HepG2 (cell line): ENCODE results near the gene B4GALT1. TPM values are rescaled to one million over a fixed set of nuclear protein-coding genes. Genes with fewer than 3 reads are reported as not detected.
A peak's percentile ranks its signal among the peaks of the same experiment; 100 is the strongest.

Experiments
- ATF7-NPFF ChIP-seq: sonication (generic); formaldehyde crosslinking; IDR thresholded peaks from 2 replicates; pipeline ENCODE4 v1.8.1; 2023; ENCODE audit warnings: mild to moderate bottlenecking, low read depth, missing genetic modification reagents, moderate library complexity
- ERF ChIP-seq: IDR thresholded peaks from 2 replicates; pipeline ENCODE4 v1.6.1; 2018; ENCODE audit warnings: missing biosample characterization, missing genetic modification reagents
- PHF5A ChIP-seq: IDR thresholded peaks from one replicate; pipeline ENCODE4 v1.6.1; 2018; ENCODE audit warnings: low read depth, missing genetic modification reagents; ENCODE audit not compliant: unreplicated experiment
- PITX1 ChIP-seq: sonication (generic); formaldehyde crosslinking; IDR thresholded peaks from 2 replicates; pipeline ENCODE4 v1.5.1; 2020; ENCODE audit warnings: mild to moderate bottlenecking, missing genetic modification reagents
- SAP130 ChIP-seq: IDR thresholded peaks from 2 replicates; pipeline ENCODE4 v1.6.1; 2016; ENCODE audit warnings: low read depth
- ZC3H13 ChIP-seq: sonication (generic); formaldehyde crosslinking; IDR thresholded peaks from 2 replicates; pipeline ENCODE4 v1.8.1; 2023; ENCODE audit warnings: mild to moderate bottlenecking, missing genetic modification reagents, moderate library complexity
- ZSCAN22 ChIP-seq: sonication (generic); formaldehyde crosslinking; IDR thresholded peaks from 2 replicates; pipeline ENCODE4 v1.4.0; 2020; ENCODE audit warnings: mild to moderate bottlenecking, missing genetic modification reagents
- polyA plus RNA-seq, 8 experiments: library from polyadenylated mRNA; depleted of rRNA in 3 of 8; stranded (reverse) in 7 of 8; unstranded in 1 of 8; fragments of >200 nt; fragmentation: Illumina TruSeq in 4 of 8; extraction: Trizol in 4 of 8; gene quantifications; 2 replicates each; pipeline versions ENCODE4 v1.2.1 to v1.2.3, GENCODE V29; 2011 to 2016; ENCODE audit warnings: low read depth in 4 of 8, missing spikeins in 1 of 8, mixed read lengths in 1 of 8; ENCODE audit not compliant: insufficient read depth in 1 of 8
- total RNA-seq, 5 experiments: library from RNA; depleted of rRNA; stranded (reverse); fragments of >200 nt; fragmentation: Illumina TruSeq; extraction: Trizol; gene quantifications; 2 replicates each; pipeline ENCODE4 v1.2.3, GENCODE V29; 2016; ENCODE audit warnings: low read depth in 1 of 5
- TF ChIP-seq, protein P1 (sequence below): sonication (generic); formaldehyde crosslinking; IDR thresholded peaks from 2 replicates; pipeline ENCODE4 v1.5.0; 2020; ENCODE audit warnings: mild to moderate bottlenecking, missing genetic modification reagents
- TF ChIP-seq, protein P2 (sequence below): sonication (generic); formaldehyde crosslinking; IDR thresholded peaks from 2 replicates; pipeline ENCODE4 v1.4.0; 2020; ENCODE audit warnings: missing genetic modification reagents
- TF ChIP-seq, protein P3 (sequence below): sonication (generic); formaldehyde crosslinking; IDR thresholded peaks from 2 replicates; pipeline ENCODE4 v1.8.0; 2022; ENCODE audit warnings: mild to moderate bottlenecking, missing genetic modification reagents, moderate library complexity
- TF ChIP-seq, protein P4 (sequence below): sonication (generic); formaldehyde crosslinking; IDR thresholded peaks from 2 replicates; pipeline ENCODE4 v1.4.0; 2020; ENCODE audit warnings: missing genetic modification reagents

B4GALT1 gene
- total and polyA plus RNA-seq, 2 of the 13 experiments (the other 11 are each of a cell fraction or from before 2014, with no cell fraction given), result 15.7 to 33.5 TPM

DNA sequence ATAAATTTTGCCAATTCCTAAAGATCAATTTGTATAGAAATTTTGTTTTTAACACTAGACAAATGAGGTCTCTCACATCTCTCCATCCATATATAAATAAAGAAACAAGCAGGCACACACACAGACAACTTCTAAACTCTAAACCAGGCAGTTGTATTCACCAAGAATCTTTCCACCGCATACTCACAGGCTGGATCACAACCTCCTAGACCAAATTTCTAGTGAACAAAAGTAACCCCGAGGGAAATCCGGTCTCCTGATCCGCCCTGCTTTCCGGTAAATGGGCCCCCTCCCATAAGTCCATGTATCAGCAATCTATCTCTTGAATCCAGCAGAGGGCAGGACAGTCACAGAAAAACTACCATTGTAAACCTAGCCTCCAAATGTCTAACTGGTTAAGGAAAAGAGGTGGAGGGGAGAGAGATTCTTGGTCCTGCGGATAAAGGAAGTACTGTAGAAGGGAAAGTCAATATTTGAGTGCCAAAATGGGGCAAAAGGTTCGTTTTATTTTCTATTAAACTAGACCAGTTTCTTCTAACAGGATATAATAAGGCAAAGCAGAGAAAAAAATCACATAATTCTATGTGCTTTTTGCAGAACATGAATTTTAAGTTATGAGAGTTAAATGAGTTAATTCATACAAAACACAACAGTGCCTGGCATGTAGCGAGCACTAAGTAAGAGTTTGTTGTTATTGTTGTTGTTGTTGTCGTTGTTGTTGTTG is 85.8 kb downstream of the B4GALT1 start (continued):
- TF ChIP-seq, protein P1, sequence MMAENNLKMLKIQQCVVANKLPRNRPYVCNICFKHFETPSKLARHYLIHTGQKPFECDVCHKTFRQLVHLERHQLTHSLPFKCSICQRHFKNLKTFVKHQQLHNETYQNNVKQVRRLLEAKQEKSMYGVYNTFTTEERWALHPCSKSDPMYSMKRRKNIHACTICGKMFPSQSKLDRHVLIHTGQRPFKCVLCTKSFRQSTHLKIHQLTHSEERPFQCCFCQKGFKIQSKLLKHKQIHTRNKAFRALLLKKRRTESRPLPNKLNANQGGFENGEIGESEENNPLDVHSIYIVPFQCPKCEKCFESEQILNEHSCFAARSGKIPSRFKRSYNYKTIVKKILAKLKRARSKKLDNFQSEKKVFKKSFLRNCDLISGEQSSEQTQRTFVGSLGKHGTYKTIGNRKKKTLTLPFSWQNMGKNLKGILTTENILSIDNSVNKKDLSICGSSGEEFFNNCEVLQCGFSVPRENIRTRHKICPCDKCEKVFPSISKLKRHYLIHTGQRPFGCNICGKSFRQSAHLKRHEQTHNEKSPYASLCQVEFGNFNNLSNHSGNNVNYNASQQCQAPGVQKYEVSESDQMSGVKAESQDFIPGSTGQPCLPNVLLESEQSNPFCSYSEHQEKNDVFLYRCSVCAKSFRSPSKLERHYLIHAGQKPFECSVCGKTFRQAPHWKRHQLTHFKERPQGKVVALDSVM (CRISPR knock-in tag), result no peak
- TF ChIP-seq ZSCAN22 (CRISPR knock-in tag) (no peak), ATF7-NPFF (CRISPR knock-in tag) (no peak), PITX1 (CRISPR knock-in tag) (no peak), SAP130 (CRISPR knock-in tag) (peak; percentile 48), PHF5A (CRISPR knock-in tag) (no peak), ZC3H13 (CRISPR knock-in tag) (no peak), ERF (CRISPR knock-in tag) (no peak)
- TF ChIP-seq, protein P2, sequence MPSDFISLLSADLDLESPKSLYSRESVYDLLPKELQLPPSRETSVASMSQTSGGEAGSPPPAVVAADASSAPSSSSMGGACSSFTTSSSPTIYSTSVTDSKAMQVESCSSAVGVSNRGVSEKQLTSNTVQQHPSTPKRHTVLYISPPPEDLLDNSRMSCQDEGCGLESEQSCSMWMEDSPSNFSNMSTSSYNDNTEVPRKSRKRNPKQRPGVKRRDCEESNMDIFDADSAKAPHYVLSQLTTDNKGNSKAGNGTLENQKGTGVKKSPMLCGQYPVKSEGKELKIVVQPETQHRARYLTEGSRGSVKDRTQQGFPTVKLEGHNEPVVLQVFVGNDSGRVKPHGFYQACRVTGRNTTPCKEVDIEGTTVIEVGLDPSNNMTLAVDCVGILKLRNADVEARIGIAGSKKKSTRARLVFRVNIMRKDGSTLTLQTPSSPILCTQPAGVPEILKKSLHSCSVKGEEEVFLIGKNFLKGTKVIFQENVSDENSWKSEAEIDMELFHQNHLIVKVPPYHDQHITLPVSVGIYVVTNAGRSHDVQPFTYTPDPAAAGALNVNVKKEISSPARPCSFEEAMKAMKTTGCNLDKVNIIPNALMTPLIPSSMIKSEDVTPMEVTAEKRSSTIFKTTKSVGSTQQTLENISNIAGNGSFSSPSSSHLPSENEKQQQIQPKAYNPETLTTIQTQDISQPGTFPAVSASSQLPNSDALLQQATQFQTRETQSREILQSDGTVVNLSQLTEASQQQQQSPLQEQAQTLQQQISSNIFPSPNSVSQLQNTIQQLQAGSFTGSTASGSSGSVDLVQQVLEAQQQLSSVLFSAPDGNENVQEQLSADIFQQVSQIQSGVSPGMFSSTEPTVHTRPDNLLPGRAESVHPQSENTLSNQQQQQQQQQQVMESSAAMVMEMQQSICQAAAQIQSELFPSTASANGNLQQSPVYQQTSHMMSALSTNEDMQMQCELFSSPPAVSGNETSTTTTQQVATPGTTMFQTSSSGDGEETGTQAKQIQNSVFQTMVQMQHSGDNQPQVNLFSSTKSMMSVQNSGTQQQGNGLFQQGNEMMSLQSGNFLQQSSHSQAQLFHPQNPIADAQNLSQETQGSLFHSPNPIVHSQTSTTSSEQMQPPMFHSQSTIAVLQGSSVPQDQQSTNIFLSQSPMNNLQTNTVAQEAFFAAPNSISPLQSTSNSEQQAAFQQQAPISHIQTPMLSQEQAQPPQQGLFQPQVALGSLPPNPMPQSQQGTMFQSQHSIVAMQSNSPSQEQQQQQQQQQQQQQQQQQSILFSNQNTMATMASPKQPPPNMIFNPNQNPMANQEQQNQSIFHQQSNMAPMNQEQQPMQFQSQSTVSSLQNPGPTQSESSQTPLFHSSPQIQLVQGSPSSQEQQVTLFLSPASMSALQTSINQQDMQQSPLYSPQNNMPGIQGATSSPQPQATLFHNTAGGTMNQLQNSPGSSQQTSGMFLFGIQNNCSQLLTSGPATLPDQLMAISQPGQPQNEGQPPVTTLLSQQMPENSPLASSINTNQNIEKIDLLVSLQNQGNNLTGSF, result no peak
- TF ChIP-seq, protein P3, sequence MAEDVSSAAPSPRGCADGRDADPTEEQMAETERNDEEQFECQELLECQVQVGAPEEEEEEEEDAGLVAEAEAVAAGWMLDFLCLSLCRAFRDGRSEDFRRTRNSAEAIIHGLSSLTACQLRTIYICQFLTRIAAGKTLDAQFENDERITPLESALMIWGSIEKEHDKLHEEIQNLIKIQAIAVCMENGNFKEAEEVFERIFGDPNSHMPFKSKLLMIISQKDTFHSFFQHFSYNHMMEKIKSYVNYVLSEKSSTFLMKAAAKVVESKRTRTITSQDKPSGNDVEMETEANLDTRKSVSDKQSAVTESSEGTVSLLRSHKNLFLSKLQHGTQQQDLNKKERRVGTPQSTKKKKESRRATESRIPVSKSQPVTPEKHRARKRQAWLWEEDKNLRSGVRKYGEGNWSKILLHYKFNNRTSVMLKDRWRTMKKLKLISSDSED (CRISPR knock-in tag), result no peak
- TF ChIP-seq, protein P4, sequence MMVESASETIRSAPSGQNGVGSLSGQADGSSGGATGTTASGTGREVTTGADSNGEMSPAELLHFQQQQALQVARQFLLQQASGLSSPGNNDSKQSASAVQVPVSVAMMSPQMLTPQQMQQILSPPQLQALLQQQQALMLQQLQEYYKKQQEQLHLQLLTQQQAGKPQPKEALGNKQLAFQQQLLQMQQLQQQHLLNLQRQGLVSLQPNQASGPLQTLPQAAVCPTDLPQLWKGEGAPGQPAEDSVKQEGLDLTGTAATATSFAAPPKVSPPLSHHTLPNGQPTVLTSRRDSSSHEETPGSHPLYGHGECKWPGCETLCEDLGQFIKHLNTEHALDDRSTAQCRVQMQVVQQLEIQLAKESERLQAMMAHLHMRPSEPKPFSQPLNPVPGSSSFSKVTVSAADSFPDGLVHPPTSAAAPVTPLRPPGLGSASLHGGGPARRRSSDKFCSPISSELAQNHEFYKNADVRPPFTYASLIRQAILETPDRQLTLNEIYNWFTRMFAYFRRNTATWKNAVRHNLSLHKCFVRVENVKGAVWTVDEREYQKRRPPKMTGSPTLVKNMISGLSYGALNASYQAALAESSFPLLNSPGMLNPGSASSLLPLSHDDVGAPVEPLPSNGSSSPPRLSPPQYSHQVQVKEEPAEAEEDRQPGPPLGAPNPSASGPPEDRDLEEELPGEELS, result no peak
